Measurements from ENCODE around the gene ODAD2. TPM values are rescaled to one million over a fixed set of nuclear protein-coding genes. Genes with fewer than 3 reads are reported as not detected.

Gene ODAD2
- total and polyA plus RNA-seq, 2 donors (not counting 1 experiment from before 2014, with no cell fraction given) = not detected

GRCh38 chr10:27865221-27865635 lies 133.7 kb downstream of the ODAD2 start:
- H3K27ac ChIP-seq (ENCODE audit: low read length in 2 of 2) = no peak overlapping the region
- no peaks in the 10 kb centered on the region for H3K9me3 Mint-ChIP-seq (ENCODE audit: insufficient read depth)
- POLR2A ChIA-PET = no interaction called here
- H3K4me2 ChIP-seq (replicated peaks; ENCODE audit: low read depth, low read length, poor library complexity, severe bottlenecking) = no peak overlapping the region
- no peaks in the 10 kb centered on the region for H3K36me3 ChIP-seq (replicated peaks in 1 of 2; ENCODE audit: control extremely low read depth in 1 of 2, control insufficient read depth in 1 of 2, extremely low read depth in 1 of 2, insufficient read depth in 2 of 2, low read length in 1 of 2)
- H3K4me3 Mint-ChIP-seq = no peak overlapping the region
- no peaks in the 10 kb centered on the region for H3K4me1 ChIP-seq (ENCODE audit: control insufficient read depth in 2 of 2, insufficient read depth in 2 of 2, low read length in 2 of 2)
- no peaks in the 10 kb centered on the region for H3K4me1 Mint-ChIP-seq
- H3K9ac ChIP-seq (ENCODE audit: low read length) = no peak overlapping the region
- no peaks in the 10 kb centered on the region for H3K27me3 ChIP-seq (replicated peaks in 1 of 4; ENCODE audit: control extremely low read depth in 1 of 4, control insufficient read depth in 3 of 4, insufficient read depth in 4 of 4, low read length in 3 of 4)
- H4K20me1 ChIP-seq (ENCODE audit: control insufficient read depth, insufficient read depth, low read length, poor library complexity, severe bottlenecking) = no peaks in the 10 kb centered on the region
- no peak overlapping the region for H2AFZ ChIP-seq (ENCODE audit: insufficient read depth, low read depth, low read length, poor library complexity, severe bottlenecking)
- intact Hi-C loops (cut with micrococcal nuclease) = no loop called here
- no peaks in the 10 kb centered on the region for H3K79me2 ChIP-seq (ENCODE audit: control insufficient read depth, insufficient read depth, low read length)
- CTCF ChIA-PET = no interaction called here
- H3K27me3 Mint-ChIP-seq = no peaks in the 10 kb centered on the region
- no peak for DNase-seq
- no peak for ATAC-seq (ENCODE audit: low read depth)
- H3K4me3 ChIP-seq (ENCODE audit: control extremely low read depth in 1 of 5, extremely low read depth in 1 of 5, insufficient read depth in 1 of 5, low read depth in 2 of 5, low read length in 4 of 5) = no peak overlapping the region
- no peak overlapping the region for H3K27ac Mint-ChIP-seq
- no peaks in the 10 kb centered on the region for H3K9me3 ChIP-seq (ENCODE audit: control extremely low read depth in 1 of 3, control insufficient read depth in 2 of 3, insufficient read depth in 1 of 3, low read length in 2 of 3)
- TF ChIP-seq EZH2 (IDR thresholded peaks at IDR 0.05; ENCODE audit: borderline replicate concordance, insufficient read depth, low read depth, low read length, poor library complexity, severe bottlenecking) = no peak
- no peak for TF ChIP-seq CTCF (IDR thresholded peaks at IDR 0.05)

GRCh38 chr10:27861781-27862180 lies 137.1 kb downstream of the ODAD2 start:
- CTCF ChIA-PET = no interaction called here
- H3K9me3 ChIP-seq (ENCODE audit: control extremely low read depth in 1 of 3, control insufficient read depth in 2 of 3, insufficient read depth in 1 of 3, low read length in 2 of 3) = no peaks in the 10 kb centered on the region
- H2AFZ ChIP-seq (ENCODE audit: insufficient read depth, low read depth, low read length, poor library complexity, severe bottlenecking) = no peak overlapping the region
- no peaks in the 10 kb centered on the region for H3K4me1 ChIP-seq (ENCODE audit: control insufficient read depth in 2 of 2, insufficient read depth in 2 of 2, low read length in 2 of 2)
- H3K27me3 ChIP-seq (replicated peaks in 1 of 4; ENCODE audit: control extremely low read depth in 1 of 4, control insufficient read depth in 3 of 4, insufficient read depth in 4 of 4, low read length in 3 of 4) = no peaks in the 10 kb centered on the region
- H4K20me1 ChIP-seq (ENCODE audit: control insufficient read depth, insufficient read depth, low read length, poor library complexity, severe bottlenecking) = no peaks in the 10 kb centered on the region
- no peak overlapping the region for H3K27ac ChIP-seq (ENCODE audit: low read length in 2 of 2)
- Mint-ChIP-seq H3K27me3 (no peaks in the 10 kb centered on the region), H3K9me3 (ENCODE audit: insufficient read depth) (no peaks in the 10 kb centered on the region), H3K27ac (no peak overlapping the region), H3K4me3 (no peak overlapping the region), H3K4me1 (no peaks in the 10 kb centered on the region)
- intact Hi-C loops (cut with micrococcal nuclease) = no loop called here
- DNase-seq (no peak), ATAC-seq (ENCODE audit: low read depth) (no peak)
- H3K4me2 ChIP-seq (replicated peaks; ENCODE audit: low read depth, low read length, poor library complexity, severe bottlenecking) = no peak overlapping the region
- POLR2A ChIA-PET = no interaction called here
- WGBS (ENCODE audit: insufficient coverage) = 100% methylated on average over 1 of the region's 4 CpGs
- no peak overlapping the region for H3K9ac ChIP-seq (ENCODE audit: low read length)
- no peak overlapping the region for H3K4me3 ChIP-seq (ENCODE audit: control extremely low read depth in 1 of 5, extremely low read depth in 1 of 5, insufficient read depth in 1 of 5, low read depth in 2 of 5, low read length in 4 of 5)
- no peak for TF ChIP-seq EZH2 (IDR thresholded peaks at IDR 0.05; ENCODE audit: borderline replicate concordance, insufficient read depth, low read depth, low read length, poor library complexity, severe bottlenecking)
- no peaks in the 10 kb centered on the region for H3K36me3 ChIP-seq (replicated peaks in 1 of 2; ENCODE audit: control extremely low read depth in 1 of 2, control insufficient read depth in 1 of 2, extremely low read depth in 1 of 2, insufficient read depth in 2 of 2, low read length in 1 of 2)
- no peaks in the 10 kb centered on the region for H3K79me2 ChIP-seq (ENCODE audit: control insufficient read depth, insufficient read depth, low read length)

Data from B cell (primary cell).